ENCODE data around the gene CMTM3. TPM values are rescaled to one million over a fixed set of nuclear protein-coding genes. Genes with fewer than 3 reads are reported as not detected.
"Not testable (repeated sequence)": the region's sequence is repeated elsewhere in the genome, so short reads cannot be mapped to it uniquely, and the experiment has no call there.

Gene CMTM3
- total and polyA plus RNA-seq, 2 of the 4 experiments (the other 2 are of a cell fraction): 4.5 to 35.5 TPM

DNA sequence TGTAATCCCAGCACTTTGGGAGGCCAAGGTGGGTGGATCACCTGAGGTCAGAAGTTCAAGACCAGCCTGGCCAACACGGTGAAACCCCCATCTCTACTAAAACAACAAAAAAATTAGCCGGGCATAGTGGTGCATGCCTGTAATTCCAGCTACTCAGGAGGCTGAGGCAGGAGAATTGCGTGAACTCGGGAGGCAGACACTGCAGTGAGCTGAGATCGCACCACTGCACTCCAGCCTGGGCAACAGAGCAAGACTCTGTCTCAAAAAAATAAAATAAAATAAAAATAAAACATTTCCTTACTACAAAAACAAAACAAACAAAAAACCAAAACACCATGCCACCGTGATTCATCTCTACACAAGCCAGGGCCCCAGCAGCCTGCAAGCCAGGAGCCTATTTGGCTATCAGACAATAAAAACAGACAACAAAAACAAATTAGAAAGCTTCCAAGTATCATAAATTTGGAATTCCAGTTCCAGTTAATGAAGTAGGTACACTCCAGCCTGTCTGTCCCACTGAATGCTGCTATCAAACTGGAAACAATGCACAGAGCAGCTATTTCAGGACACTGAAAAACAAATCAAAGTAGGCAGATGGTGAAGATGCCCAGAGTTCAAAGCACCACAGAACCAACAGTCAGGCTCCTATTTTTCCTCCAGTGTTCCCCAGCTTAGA is 57.3 kb downstream of the CMTM3 start:
- DNase-seq; H3K4me2 ChIP-seq (ENCODE audit: low read depth, low read length); H2AK9ac ChIP-seq (replicated peaks; ENCODE audit: low read depth, low read length, poor library complexity); H2AFZ ChIP-seq (replicated peaks; ENCODE audit: low read length, poor library complexity); POLR2A ChIA-PET (ENCODE audit: unreplicated experiment); H3K27ac ChIP-seq (ENCODE audit: insufficient read depth, low read length); H3K36me3 ChIP-seq (ENCODE audit: control insufficient read depth, insufficient read depth, low read length); H3K27me3 ChIP-seq (ENCODE audit: control insufficient read depth, insufficient read depth, low read length); H4K8ac ChIP-seq (ENCODE audit: low read depth in 2 of 2, low read length in 2 of 2); H3K4me1 ChIP-seq (ENCODE audit: control insufficient read depth, insufficient read depth, low read length); H2BK15ac ChIP-seq (ENCODE audit: low read depth, low read length); BruUV-seq (replicated peaks); H3K56ac ChIP-seq (ENCODE audit: extremely low read depth, insufficient read depth, low read length); H3K4me3 ChIP-seq (ENCODE audit: insufficient read depth, low read depth, low read length); H2AK5ac ChIP-seq (ENCODE audit: low read depth, low read length); in situ Hi-C loops (cut with MboI; ENCODE audit: low sequenced_read_pairs); dilution Hi-C loops (cut with HindIII; ENCODE audit: low sequenced_read_pairs, unreplicated experiment); H3K9ac ChIP-seq (ENCODE audit: low read depth, low read length); H2BK120ac ChIP-seq (ENCODE audit: low read depth, low read length); H2BK20ac ChIP-seq (ENCODE audit: low read depth, low read length); H3K9me3 ChIP-seq (ENCODE audit: control insufficient read depth, insufficient read depth, low read length); H2BK5ac ChIP-seq (ENCODE audit: low read depth, low read length, poor library complexity, severe bottlenecking); H4K91ac ChIP-seq (ENCODE audit: insufficient read depth, low read depth, low read length); H4K20me1 ChIP-seq (ENCODE audit: insufficient read depth, low read length); H3K9me1 ChIP-seq (ENCODE audit: insufficient read depth, low read length); ATAC-seq (ENCODE audit: low read depth): not testable (repeated sequence)
- peak overlapping the region; percentile 19; the same call in 1 of the 2 replicates for H3K4ac ChIP-seq (ENCODE audit: low read depth, low read length)
- H3K18ac ChIP-seq (ENCODE audit: low read depth, low read length): peak overlapping the region; percentile 12; the same call in 1 of the 2 replicates
- H3K79me1 ChIP-seq (ENCODE audit: low read depth in 1 of 2, low read length in 2 of 2): peaks cover 7 to 17% of the 10 kb centered on the region in 2 experiments
- WGBS, 2 experiments (ENCODE audit: extremely low coverage in 2 of 2, insufficient read length in 1 of 2): no CpG with 5 or more reads among the region's 6 CpGs
- CTCF ChIA-PET: interaction anchor here (0.7 to 2.7 kb wide), 9 partner anchors 9 to 92 kb away, joined by 3 to 17 read pairs (median 6); no protein-coding TSS in a partner anchor
- H4K5ac ChIP-seq (ENCODE audit: low read depth, low read length): peak overlapping the region; percentile 16; the same call in 1 of the 2 replicates
- intact Hi-C loops (cut with micrococcal nuclease): loop anchor here (1.0 to 5.0 kb wide), 3 partner anchors 54 to 210 kb away; no protein-coding TSS in a partner anchor
- peak overlapping the region; percentile 9; the same call in 1 of the 2 replicates for H3K23ac ChIP-seq (ENCODE audit: low read depth, low read length)
- 0 out of 2 replicates have a peak overlapping the region, but pooled peaks have one; percentile 19 for H3K14ac ChIP-seq (replicated peaks; ENCODE audit: low read depth, low read length)
